B cell (primary cell): ENCODE results near the gene DOCK1. TPM values are rescaled to one million over a fixed set of nuclear protein-coding genes. Genes with fewer than 3 reads are reported as not detected.

Experiments used
- ATAC-seq: fragments of 200-7000 bp; cut with Tn5 transposase; one replicate; pipeline ENCODE4 v1.10.0; 2021; ENCODE audit warnings: low read depth, mild to moderate bottlenecking, moderate number of reproducible peaks, moderate library complexity
- CTCF ChIA-PET: fragments of 350-600 bp; sonication (Branson Sonifier 250); formaldehyde crosslinking; loops from one replicate; lab custom pipeline; 2021; ENCODE audit warnings: antibody characterized with exemption, inconsistent platforms; lab: Charles Lee
- POLR2A ChIA-PET: fragments of 350-600 bp; sonication (Branson Sonifier 250); formaldehyde crosslinking; loops from one replicate; lab custom pipeline; 2021; ENCODE audit warnings: antibody characterized with exemption; lab: Charles Lee
- DNase-seq: peaks from one replicate; pipeline ENCODE4 v3.0.0; 2013
- H2AFZ ChIP-seq: 2 replicates; pipeline ENCODE4 v1.6.1; 2012; ENCODE audit warnings: mild to moderate bottlenecking, low read depth, low read length; ENCODE audit not compliant: insufficient read depth, poor library complexity, severe bottlenecking
- H3K27ac ChIP-seq, 2 donors: 1 replicate in 1 of 2; 2 replicates in 1 of 2; pipeline ENCODE4 v1.5.1; 2012 to 2013; ENCODE audit warnings: low read length in 2 of 2, mild to moderate bottlenecking in 2 of 2, moderate library complexity in 1 of 2
- H3K27me3 ChIP-seq, 4 experiments: fragments of 200-600 bp in 1 of 4; sonication (generic) in 1 of 4; replicated peaks in 1 of 4; 1 replicate in 2 of 4; 2 replicates in 2 of 4; pipeline versions ENCODE4 v1.6.1 to v1.7.0; 2013 to 2016; ENCODE audit warnings: low read length in 3 of 4, mild to moderate bottlenecking in 2 of 4, mixed read lengths in 1 of 4, moderate library complexity in 1 of 4; ENCODE audit not compliant: insufficient read depth in 4 of 4, control insufficient read depth in 3 of 4; ENCODE audit errors: control extremely low read depth in 1 of 4
- H3K36me3 ChIP-seq, 2 experiments: replicated peaks in 1 of 2; 1 replicate in 1 of 2; 2 replicates in 1 of 2; pipeline versions ENCODE4 v1.6.1 to v1.7.1; 2013; ENCODE audit warnings: low read length in 1 of 2; ENCODE audit not compliant: insufficient read depth in 2 of 2, control insufficient read depth in 1 of 2; ENCODE audit errors: control extremely low read depth in 1 of 2, extremely low read depth in 1 of 2
- H3K4me1 ChIP-seq, 2 donors: fragments of 200-600 bp in 1 of 2; sonication (generic) in 1 of 2; 1 replicate in 1 of 2; 2 replicates in 1 of 2; pipeline versions ENCODE4 v1.5.1 to v1.6.1; 2013 to 2017; ENCODE audit warnings: low read length in 2 of 2; ENCODE audit not compliant: control insufficient read depth in 2 of 2, insufficient read depth in 2 of 2
- H3K4me2 ChIP-seq: replicated peaks from 2 replicates; pipeline ENCODE3; 2012; ENCODE audit warnings: mild to moderate bottlenecking, low read depth, low read length; ENCODE audit not compliant: poor library complexity, severe bottlenecking
- H3K4me3 ChIP-seq, 5 experiments: fragments of 200-600 bp in 1 of 5; sonication (generic) in 1 of 5; 1 replicate in 3 of 5; 2 replicates in 2 of 5; pipeline versions ENCODE4 v1.5.1 to v1.7.0; 2011 to 2016; ENCODE audit warnings: low read length in 4 of 5, mild to moderate bottlenecking in 4 of 5, low read depth in 2 of 5, control low read depth in 1 of 5, moderate library complexity in 1 of 5; ENCODE audit not compliant: insufficient read depth in 1 of 5; ENCODE audit errors: control extremely low read depth in 1 of 5, extremely low read depth in 1 of 5
- H3K79me2 ChIP-seq: fragments of 200-600 bp; sonication (generic); one replicate; pipeline ENCODE4 v1.6.0; 2016; ENCODE audit warnings: low read length; ENCODE audit not compliant: control insufficient read depth, insufficient read depth
- H3K9ac ChIP-seq: fragments of 200-600 bp; sonication (generic); 2 replicates; pipeline ENCODE4 v1.6.1; 2017; ENCODE audit warnings: mild to moderate bottlenecking, low read length, moderate library complexity
- H3K9me3 ChIP-seq, 3 donors: one replicate each; pipeline versions ENCODE4 v1.6.1 to v1.7.1; 2013; ENCODE audit warnings: low read length in 2 of 3; ENCODE audit not compliant: control insufficient read depth in 2 of 3, insufficient read depth in 1 of 3; ENCODE audit errors: control extremely low read depth in 1 of 3
- H4K20me1 ChIP-seq: 2 replicates; pipeline ENCODE4 v1.6.0; 2012; ENCODE audit warnings: mild to moderate bottlenecking, low read length; ENCODE audit not compliant: insufficient read depth, control insufficient read depth, poor library complexity, severe bottlenecking
- H3K27ac Mint-ChIP-seq: one replicate; pipeline ENCODE4 v1.8.0; 2021; ENCODE audit warnings: mixed read lengths
- H3K27me3 Mint-ChIP-seq: one replicate; pipeline ENCODE4 v1.8.0; 2021; ENCODE audit warnings: mixed read lengths
- H3K4me1 Mint-ChIP-seq: one replicate; pipeline ENCODE4 v1.8.0; 2021; ENCODE audit warnings: mixed read lengths
- H3K4me3 Mint-ChIP-seq: one replicate; pipeline ENCODE4 v1.8.0; 2021; ENCODE audit warnings: mixed read lengths
- H3K9me3 Mint-ChIP-seq: one replicate; pipeline ENCODE4 v1.8.0; 2022; ENCODE audit warnings: mixed read lengths; ENCODE audit not compliant: insufficient read depth
- CTCF ChIP-seq: fragments of 200-600 bp; IDR thresholded peaks from one replicate; pipeline ENCODE4 v1.8.0; 2022; ENCODE audit warnings: antibody characterized with exemption, mild to moderate bottlenecking
- EZH2 ChIP-seq: IDR thresholded peaks from 2 replicates; pipeline ENCODE4 v1.6.1; 2012; ENCODE audit warnings: borderline replicate concordance, low read depth, mild to moderate bottlenecking, moderate library complexity, low read length; ENCODE audit not compliant: insufficient read depth, poor library complexity, severe bottlenecking
- WGBS: methylation state at CpG from one replicate; pipeline ENCODE4 v1.1.5; 2013; ENCODE audit warnings: missing lambda C conversion rate; ENCODE audit not compliant: insufficient coverage; 5-methylcytosine and 5-hydroxymethylcytosine counted together
- intact Hi-C: fragments of 100-400 bp; cut with micrococcal nuclease; formaldehyde crosslinking; loops from one replicate; pipeline ENCODE4 v1.10.0; 2022
- polyA plus RNA-seq: library from polyadenylated mRNA; depleted of rRNA; stranded (reverse); fragments of >200 nt; gene quantifications from 2 replicates; pipeline ENCODE4 v1.2.3, GENCODE V29; 2012
- total RNA-seq, 2 donors: library from RNA; stranded (reverse); fragments of 120-200 nt in 1 of 2; gene quantifications; 1 replicate in 1 of 2; 2 replicates in 1 of 2; pipeline versions ENCODE4 v1.2.3 to v1.2.4, GENCODE V29; 2013 to 2022

Gene DOCK1
- total and polyA plus RNA-seq, 2 donors (not counting 1 experiment from before 2014, with no cell fraction given), result not detected

GRCh38 chr10:126867567-126868365, 37.5 kb upstream of the DOCK1 start:
- H3K4me1 Mint-ChIP-seq, result no peaks in the 10 kb centered on the region
- ATAC-seq, result no peak
- no peak overlapping the region for H3K4me3 Mint-ChIP-seq
- CTCF ChIA-PET, result no interaction called here
- POLR2A ChIA-PET, result no interaction called here
- TF ChIP-seq CTCF, result no peak
- no peak for TF ChIP-seq EZH2
- no peaks in the 10 kb centered on the region for H3K27me3 Mint-ChIP-seq
- no peak overlapping the region for H3K9ac ChIP-seq
- H3K79me2 ChIP-seq, result no peaks in the 10 kb centered on the region
- H3K4me3 ChIP-seq, result no peak overlapping the region
- 76% methylated on average over 6 of the region's 9 CpGs for WGBS
- intact Hi-C loops, result no loop called here
- no peaks in the 10 kb centered on the region for H3K27me3 ChIP-seq
- H3K36me3 ChIP-seq, result no peaks in the 10 kb centered on the region
- no peak for DNase-seq
- H3K4me2 ChIP-seq, result no peak overlapping the region
- H2AFZ ChIP-seq, result no peak overlapping the region
- peaks cover 0 to 14% (median 0%) of the 10 kb centered on the region in 3 donors for H3K9me3 ChIP-seq
- H3K9me3 Mint-ChIP-seq, result no peaks in the 10 kb centered on the region
- H3K27ac ChIP-seq, result no peak overlapping the region
- no peak overlapping the region for H3K27ac Mint-ChIP-seq
- H4K20me1 ChIP-seq, result no peaks in the 10 kb centered on the region
- no peaks in the 10 kb centered on the region for H3K4me1 ChIP-seq

GRCh38 chr10:126868371-126868770, 36.9 kb upstream of the DOCK1 start:
- intact Hi-C loops, result no loop called here
- no peaks in the 10 kb centered on the region for H3K79me2 ChIP-seq
- H3K9me3 ChIP-seq, result peaks cover 0 to 14% (median 0%) of the 10 kb centered on the region in 3 donors
- no peak for TF ChIP-seq EZH2
- TF ChIP-seq CTCF, result no peak
- ChIA-PET CTCF (no interaction called here), POLR2A (no interaction called here)
- no peaks in the 10 kb centered on the region for H3K4me1 ChIP-seq
- H3K36me3 ChIP-seq, result no peaks in the 10 kb centered on the region
- no peak overlapping the region for H3K4me3 ChIP-seq
- no peak overlapping the region for H3K4me3 Mint-ChIP-seq
- H3K27me3 Mint-ChIP-seq, result no peaks in the 10 kb centered on the region
- no peak overlapping the region for H3K4me2 ChIP-seq
- DNase-seq (no peak), ATAC-seq (no peak)
- H3K27me3 ChIP-seq, result no peaks in the 10 kb centered on the region
- H3K27ac Mint-ChIP-seq, result no peak overlapping the region
- no peak overlapping the region for H2AFZ ChIP-seq
- no peak overlapping the region for H3K27ac ChIP-seq
- H4K20me1 ChIP-seq, result no peaks in the 10 kb centered on the region
- H3K4me1 Mint-ChIP-seq, result no peaks in the 10 kb centered on the region
- H3K9ac ChIP-seq, result no peak overlapping the region
- WGBS, result 90% methylated on average over 4 of the region's 6 CpGs
- no peaks in the 10 kb centered on the region for H3K9me3 Mint-ChIP-seq
